Cardiac muscle cell (in vitro differentiated cells and primary cell): ENCODE results near the gene KCNC1. TPM values are rescaled to one million over a fixed set of nuclear protein-coding genes. Genes with fewer than 3 reads are reported as not detected.

Experiments used
- DNase-seq, 2 donors: peaks; one replicate each; pipeline versions ENCODE4 v3.0.0 to v3.0.0-alpha.2; 2010 to 2017; ENCODE audit warnings: low read depth in 1 of 2, low spot score in 1 of 2
- H3K27ac ChIP-seq: fragments of 200-600 bp; sonication (generic); 2 replicates; pipeline ENCODE4 v1.5.1; 2016
- H3K27me3 ChIP-seq: fragments of 200-600 bp; sonication (generic); 2 replicates; pipeline ENCODE4 v1.6.0; 2016; ENCODE audit warnings: control low read depth
- H3K36me3 ChIP-seq: fragments of 200-600 bp; sonication (generic); 2 replicates; pipeline ENCODE4 v1.5.1; 2016; ENCODE audit warnings: control low read depth
- H3K4me1 ChIP-seq: fragments of 200-600 bp; sonication (generic); 2 replicates; pipeline ENCODE4 v1.8.1; 2017; ENCODE audit warnings: low read depth, mild to moderate bottlenecking, mixed run types
- H3K4me3 ChIP-seq: fragments of 200-600 bp; sonication (generic); 2 replicates; pipeline ENCODE4 v1.5.1; 2016; ENCODE audit warnings: mild to moderate bottlenecking
- H3K9me3 ChIP-seq: fragments of 200-600 bp; sonication (generic); 2 replicates; pipeline ENCODE4 v1.5.1; 2017; ENCODE audit warnings: low read depth, mild to moderate bottlenecking, control low read depth
- CTCF ChIP-seq: IDR thresholded peaks from 2 replicates; pipeline ENCODE4 v1.5.1; 2012; ENCODE audit warnings: low read depth, mild to moderate bottlenecking, low read length
- polyA plus RNA-seq: library from polyadenylated mRNA; unstranded; fragments of >200 nt; fragmentation: Nextera tagmentation; extraction: Ambion mirVana; gene quantifications from 2 replicates; pipeline ENCODE4 v1.2.1, GENCODE V29; 2016
- total RNA-seq: library from RNA; depleted of rRNA; stranded (reverse); fragments of >200 nt; gene quantifications from 2 replicates; pipeline ENCODE4 v1.2.3, GENCODE V29; 2016

The KCNC1 gene
- total and polyA plus RNA-seq, 2 experiments from 2014 or later: 0.46 TPM; not detected in 1

GRCh38 chr11:17697175-17697949 is 37.2 kb upstream of the KCNC1 start:
- DNase-seq: no peak
- H3K9me3 ChIP-seq: no peaks in the 10 kb centered on the region
- H3K4me3 ChIP-seq: no peak overlapping the region
- H3K27me3 ChIP-seq: peaks cover 61% of the 10 kb centered on the region
- no peak for TF ChIP-seq CTCF
- no peaks in the 10 kb centered on the region for H3K4me1 ChIP-seq
- H3K36me3 ChIP-seq: no peaks in the 10 kb centered on the region
- H3K27ac ChIP-seq: no peak overlapping the region

GRCh38 chr11:17699147-17700114 is 35.1 kb upstream of the KCNC1 start:
- TF ChIP-seq CTCF: no peak

GRCh38 chr11:17700991-17701390 is 33.6 kb upstream of the KCNC1 start:
- Histone ChIP-seq H3K36me3 (no peaks in the 10 kb centered on the region), H3K27ac (no peak overlapping the region), H3K4me3 (no peak overlapping the region), H3K4me1 (no peaks in the 10 kb centered on the region), H3K9me3 (no peaks in the 10 kb centered on the region), H3K27me3 (peaks cover 35% of the 10 kb centered on the region)
- DNase-seq: no peak
- no peak for TF ChIP-seq CTCF

More at GRCh38 chr11:17699147-17700114, 35.1 kb upstream of the KCNC1 start:
- Histone ChIP-seq H3K27ac (no peak overlapping the region), H3K36me3 (no peaks in the 10 kb centered on the region), H3K4me3 (no peak overlapping the region), H3K9me3 (no peaks in the 10 kb centered on the region), H3K27me3 (peaks cover 41% of the 10 kb centered on the region), H3K4me1 (no peaks in the 10 kb centered on the region)
- DNase-seq: peak in 1 of 2 donors; percentile 42

- no peaks in the 10 kb centered on the region for H3K36me3 ChIP-seq
- H3K27ac ChIP-seq: no peak overlapping the region
- peaks cover 18% of the 10 kb centered on the region for H3K27me3 ChIP-seq
- no peak overlapping the region for H3K4me3 ChIP-seq
- no peak for TF ChIP-seq CTCF
- no peaks in the 10 kb centered on the region for H3K9me3 ChIP-seq
- no peaks in the 10 kb centered on the region for H3K4me1 ChIP-seq
- no peak for DNase-seq
Measured at GRCh38 chr11:17702876-17703275, 31.7 kb upstream of the KCNC1 start.

- peak in 1 of 2 donors; percentile 17 for DNase-seq
- Histone ChIP-seq H3K27me3 (peaks cover 17% of the 10 kb centered on the region), H3K9me3 (no peaks in the 10 kb centered on the region), H3K4me1 (no peaks in the 10 kb centered on the region), H3K4me3 (no peak overlapping the region), H3K27ac (no peak overlapping the region), H3K36me3 (no peaks in the 10 kb centered on the region)
- no peak for TF ChIP-seq CTCF
Measured at GRCh38 chr11:17703951-17704350, 30.6 kb upstream of the KCNC1 start.
